MG63 (cell line): ENCODE results near the gene PNISR. TPM values are rescaled to one million over a fixed set of nuclear protein-coding genes. Genes with fewer than 3 reads are reported as not detected.
A peak's percentile ranks its signal among the peaks of the same experiment; 100 is the strongest.

Experiments
- DNase-seq: peaks from one replicate; pipeline ENCODE4 v3.0.0-alpha.2; 2020
- H3K27me3 ChIP-seq: fragments of 250-450 bp; sonication (Bioruptor Pico); 2 replicates; pipeline ENCODE4 v1.5.1; 2020; ENCODE audit warnings: mild to moderate bottlenecking, moderate library complexity
- H3K36me3 ChIP-seq: fragments of 250-450 bp; sonication (Bioruptor Pico); 2 replicates; pipeline ENCODE4 v1.5.1; 2020; ENCODE audit warnings: mild to moderate bottlenecking, moderate library complexity
- H3K4me3 ChIP-seq: fragments of 250-450 bp; sonication (Bioruptor Pico); 2 replicates; pipeline ENCODE4 v1.5.1; 2020; ENCODE audit warnings: mild to moderate bottlenecking, moderate library complexity
- H3K9me3 ChIP-seq: fragments of 250-450 bp; sonication (Bioruptor Pico); 2 replicates; pipeline ENCODE4 v1.5.1; 2020; ENCODE audit warnings: mild to moderate bottlenecking, moderate library complexity
- total RNA-seq: library from RNA; depleted of rRNA; stranded (reverse); fragments of >200 nt; shearing (Covaris generic); gene quantifications from 2 replicates; pipeline ENCODE4 v1.2.3, GENCODE V29; 2014; ENCODE audit warnings: low replicate concordance; rRNA removed

The PNISR gene
- total RNA-seq, 1 experiment from 2014 or later = 9.4 TPM

- Histone ChIP-seq H3K4me3 (no peak overlapping the region), H3K27me3 (no peaks in the 10 kb centered on the region; the same call in 1 of the 2 replicates), H3K9me3 (no peaks in the 10 kb centered on the region), H3K36me3 (no peaks in the 10 kb centered on the region)
- DNase-seq = no peak
These were observed 65.3 kb downstream of the PNISR start for GRCh38 chr6:99359800-99360199.

- Histone ChIP-seq H3K36me3 (no peaks in the 10 kb centered on the region), H3K4me3 (no peak overlapping the region), H3K27me3 (no peaks in the 10 kb centered on the region; the same call in 1 of the 2 replicates), H3K9me3 (no peaks in the 10 kb centered on the region)
- DNase-seq = no peak
These were observed 68.5 kb downstream of the PNISR start for GRCh38 chr6:99356641-99357040.

DNA sequence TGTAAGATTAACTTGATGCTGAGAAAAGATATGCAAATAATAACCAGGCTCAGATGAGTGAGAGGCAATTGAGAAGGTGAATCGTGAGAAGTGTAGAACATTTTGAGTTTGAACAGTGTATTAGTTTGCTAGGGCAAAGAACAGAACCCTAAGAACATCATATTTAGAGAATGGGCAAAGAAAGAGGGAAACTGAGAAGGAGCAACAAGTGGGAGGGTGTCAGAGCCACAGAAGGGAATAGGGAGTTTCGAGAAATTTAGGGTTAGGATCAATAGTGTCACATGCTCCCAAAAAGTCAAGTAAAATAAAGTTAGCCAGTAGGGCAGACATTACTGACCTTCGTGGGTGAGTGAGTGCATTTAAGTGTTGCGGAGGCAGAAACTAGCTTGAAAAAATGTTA, 70.1 kb downstream of the PNISR start:
- no peak overlapping the region for H3K4me3 ChIP-seq
- H3K36me3 ChIP-seq = no peaks in the 10 kb centered on the region
- no peaks in the 10 kb centered on the region; the same call in 1 of the 2 replicates for H3K27me3 ChIP-seq
- no peak for DNase-seq
- no peaks in the 10 kb centered on the region for H3K9me3 ChIP-seq

DNA sequence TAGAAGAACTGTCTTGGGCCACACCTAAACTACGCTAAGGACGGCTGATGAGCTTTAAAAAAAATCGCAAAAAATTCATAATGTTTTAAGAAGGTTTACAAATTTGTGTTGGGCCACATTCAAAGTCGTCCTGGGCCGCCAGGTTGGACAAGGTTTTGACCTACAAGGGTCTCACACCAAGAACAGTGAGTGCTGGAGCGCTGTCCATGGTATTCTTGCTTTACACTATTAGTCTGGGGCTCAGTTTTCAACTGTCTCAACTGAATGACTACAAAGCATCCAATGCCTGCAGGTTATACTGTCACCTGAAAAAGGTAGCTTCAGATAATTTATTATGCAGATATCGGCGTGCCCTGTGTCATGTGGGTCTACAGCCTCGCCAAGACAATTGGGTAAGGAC, 72.0 kb downstream of the PNISR start:
- Histone ChIP-seq H3K9me3 (no peaks in the 10 kb centered on the region), H3K36me3 (no peaks in the 10 kb centered on the region), H3K27me3 (no peaks in the 10 kb centered on the region; the same call in 1 of the 2 replicates), H3K4me3 (no peak overlapping the region)
- no peak for DNase-seq

GRCh38 chr6:99350573-99350972, 74.5 kb downstream of the PNISR start:
- Histone ChIP-seq H3K4me3 (no peak overlapping the region), H3K36me3 (no peaks in the 10 kb centered on the region), H3K9me3 (no peaks in the 10 kb centered on the region), H3K27me3 (no peaks in the 10 kb centered on the region)
- DNase-seq = no peak

DNA sequence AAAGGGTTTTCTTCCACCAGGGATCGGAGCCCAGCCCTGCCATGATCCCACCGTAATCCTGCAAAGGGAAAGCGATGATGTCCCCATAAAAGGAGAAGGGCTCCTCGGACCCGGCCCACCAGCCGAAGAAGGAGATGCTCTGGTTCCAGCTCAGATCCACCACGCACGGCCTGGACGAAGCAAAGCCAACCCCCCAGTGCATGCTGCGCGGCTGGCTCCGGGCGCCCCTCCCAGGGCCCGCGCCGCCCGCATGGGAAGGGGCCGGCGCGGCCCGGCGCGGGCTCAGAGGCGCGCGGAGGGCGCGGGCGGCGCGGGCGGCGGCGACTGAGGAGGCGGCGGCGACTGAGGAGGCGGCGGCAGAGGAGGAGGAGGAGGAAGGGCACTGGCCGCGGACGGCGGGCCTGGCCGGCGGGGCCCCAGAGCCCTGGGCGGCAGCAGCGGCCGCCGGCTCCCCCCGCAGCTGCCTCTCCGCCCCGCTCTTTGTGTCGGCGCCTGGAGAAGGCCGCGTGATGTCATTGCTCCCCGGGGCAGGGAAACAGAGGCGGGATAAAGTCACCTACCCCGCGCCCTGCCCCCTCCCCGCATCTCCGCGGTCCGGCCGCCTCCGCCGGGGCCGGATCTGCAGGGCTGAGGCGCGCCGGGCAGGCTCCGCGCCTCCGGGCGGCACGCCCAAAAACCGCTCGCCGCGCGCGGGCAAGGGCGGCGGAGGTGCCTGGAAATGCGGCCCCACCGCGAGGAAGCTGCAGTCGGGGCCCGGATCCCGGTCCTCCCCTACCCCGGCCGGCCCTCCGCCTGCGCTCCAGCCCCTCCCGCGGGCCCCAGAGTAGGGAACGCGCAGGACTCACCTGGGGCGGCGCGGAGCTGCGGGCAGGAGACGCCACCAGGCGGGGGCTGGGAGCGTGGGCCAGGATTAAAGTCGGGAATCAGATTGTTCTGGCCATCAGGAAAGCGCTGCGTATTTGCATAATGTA, 75.7 kb downstream of the PNISR start, which contains the start of gene FAXC:
Gene FAXC, minus strand, starts transcription at position 504 of the 971 bp plus-strand sequence. Its CDS starts 302 bp downstream, at position 202.
- H3K27me3 ChIP-seq = no peaks in the 10 kb centered on the region
- peak; percentile 56 for DNase-seq
- H3K9me3 ChIP-seq = no peaks in the 10 kb centered on the region
- no peaks in the 10 kb centered on the region for H3K36me3 ChIP-seq
- H3K4me3 ChIP-seq = peak within 1 kb of the TSS; percentile 48

DNA sequence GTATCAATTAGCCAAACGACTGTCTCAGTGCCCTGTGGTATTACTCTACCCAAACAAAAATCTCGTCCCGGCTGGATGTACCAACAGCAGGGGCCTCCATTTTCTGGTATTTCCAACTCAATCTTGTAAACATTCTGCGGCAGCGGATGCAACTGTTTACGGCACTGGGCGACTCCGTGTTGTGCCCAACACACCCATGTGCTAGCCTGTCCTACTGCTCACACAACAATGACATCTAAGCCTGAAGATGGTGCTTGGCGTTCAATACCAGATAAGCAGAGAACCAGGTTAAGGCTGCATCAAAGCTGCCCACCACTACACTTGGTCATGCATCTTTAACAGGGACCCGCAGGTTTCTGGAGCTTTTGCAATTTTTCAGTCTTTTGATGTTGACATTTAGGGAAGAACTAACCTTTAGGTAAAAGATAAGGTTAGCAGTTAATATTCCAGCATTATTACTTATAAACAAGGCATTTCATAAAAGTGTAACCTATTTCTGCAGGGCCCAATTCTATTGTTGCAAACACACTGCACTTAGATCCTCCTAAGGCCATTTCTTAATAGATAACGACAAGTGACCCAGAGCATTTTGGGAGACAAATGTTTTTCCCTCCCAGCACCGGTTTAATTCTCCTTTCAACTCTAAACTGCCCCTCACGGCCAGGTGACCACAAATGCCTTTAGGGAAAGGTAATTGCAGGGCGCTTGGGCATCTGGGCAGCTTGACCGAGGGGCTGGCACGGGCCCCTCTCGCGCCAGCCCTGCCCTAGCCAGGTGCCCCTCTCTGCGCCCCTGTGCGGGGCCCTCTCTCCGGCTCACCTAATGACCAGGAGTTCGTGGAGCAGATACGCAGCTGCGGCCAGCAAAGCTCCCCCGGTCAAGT, 76.6 kb downstream of the PNISR start:
- no peaks in the 10 kb centered on the region for H3K36me3 ChIP-seq
- H3K27me3 ChIP-seq = no peaks in the 10 kb centered on the region
- no peaks in the 10 kb centered on the region for H3K9me3 ChIP-seq
- peak overlapping the region; percentile 48 for H3K4me3 ChIP-seq
- no peak for DNase-seq

Other genes starting within 250 kb of the PNISR start
- 9.0 and 22.3 TPM in 2 replicates for gene FAXC, start 75.6 kb downstream of the PNISR start, total RNA-seq
- gene COQ3, start 31.1 kb downstream of the PNISR start, total RNA-seq = 5.6 and 15.5 TPM in 2 replicates
- gene USP45, start 90.1 kb upstream of the PNISR start, total RNA-seq = 12.8 and 30.5 TPM in 2 replicates
- gene CCNC, start 143.4 kb upstream of the PNISR start, total RNA-seq = 129 and 226 TPM in 2 replicates
- gene PRDM13, start 181.5 kb upstream of the PNISR start, total RNA-seq = 0.07 TPM in 1 of 2 replicates, not detected in the other